NCI-H2107 treated with DMSO at 0.1 percent for 48 hours (cell line): Measurements from ENCODE around the gene TXNDC12.
"Not testable (repeated sequence)": the region's sequence is repeated elsewhere in the genome, so short reads cannot be mapped to it uniquely, and the experiment has no call there.

Experiments
- DNase-seq: peaks from one replicate; lab custom pipeline; 2025; ENCODE audit not compliant: unreplicated experiment; lab: John Stamatoyannopoulos, UW

TXNDC12 gene

DNA sequence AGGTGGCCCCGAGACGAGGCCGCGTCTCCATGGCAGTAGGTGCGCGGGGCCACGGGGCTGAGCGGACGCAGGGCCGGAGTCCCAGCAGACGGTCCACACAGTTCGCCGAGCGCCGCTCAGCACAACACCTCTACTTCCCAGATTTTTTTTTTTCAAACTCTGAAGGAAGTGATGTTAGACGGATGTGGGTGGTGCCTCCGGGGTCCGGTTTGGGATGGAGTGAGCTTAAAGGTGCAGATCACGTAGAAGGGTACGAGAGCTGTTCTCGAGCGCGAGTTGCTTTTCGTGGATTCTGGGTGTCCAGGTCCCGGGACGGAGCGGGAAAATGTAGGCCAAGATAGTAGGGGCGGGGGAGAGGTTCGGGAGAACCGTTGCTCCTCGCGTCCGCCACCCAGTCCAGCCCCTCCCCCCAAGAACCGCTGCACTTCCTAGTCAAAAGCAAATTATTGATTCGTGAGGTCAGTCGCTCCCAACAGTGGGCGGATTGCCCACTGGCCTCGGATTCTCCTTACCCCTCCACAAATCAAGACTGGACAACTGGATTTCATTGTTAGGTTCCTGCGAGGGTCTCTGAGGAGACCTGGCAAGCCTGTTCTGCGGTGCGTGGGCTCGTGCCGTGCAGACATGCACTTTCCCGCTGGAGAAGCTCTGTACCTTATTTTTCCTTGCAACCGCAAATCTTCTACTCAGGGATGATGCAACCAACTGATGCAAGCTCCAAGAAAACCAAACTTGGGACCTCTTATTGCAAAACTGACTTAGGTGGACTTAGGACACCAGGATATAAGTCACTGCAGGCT is at the start of gene TXNDC12:
TXNDC12 (minus strand) TSS at position 126 of the 800 bp plus-strand sequence; CDS start at position 31, 95 bp downstream.
- DNase-seq = peak; percentile 91

GRCh38 chr1:52102336-52103013 is 47.5 kb upstream of the TXNDC12 start:
- no peak for DNase-seq

GRCh38 chr1:52098139-52098871 is 43.3 kb upstream of the TXNDC12 start:
- DNase-seq = peak; percentile 49

- DNase-seq = no peak
Measured at GRCh38 chr1:52096216-52096615, 41.2 kb upstream of the TXNDC12 start.

DNA sequence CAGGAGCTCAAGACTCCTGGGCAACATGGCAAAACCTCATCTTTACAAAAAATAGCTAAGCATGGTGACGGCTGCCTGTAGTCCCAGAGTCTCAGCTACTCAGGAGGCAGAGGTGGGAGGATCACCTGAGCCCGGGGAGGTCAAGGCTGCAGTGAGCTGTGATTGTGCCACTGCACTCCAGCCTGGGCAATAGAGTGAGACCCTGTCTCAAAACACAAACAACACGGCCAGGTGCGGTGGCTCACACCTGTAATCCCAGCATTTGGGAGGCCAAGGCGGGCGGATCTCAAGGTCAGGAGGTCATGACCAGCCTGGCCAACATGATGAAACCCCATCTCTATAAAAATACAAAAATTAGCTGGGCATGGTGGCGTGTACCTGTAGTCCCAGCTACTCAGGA is 39.3 kb upstream of the TXNDC12 start:
- DNase-seq = not testable (repeated sequence)

DNA sequence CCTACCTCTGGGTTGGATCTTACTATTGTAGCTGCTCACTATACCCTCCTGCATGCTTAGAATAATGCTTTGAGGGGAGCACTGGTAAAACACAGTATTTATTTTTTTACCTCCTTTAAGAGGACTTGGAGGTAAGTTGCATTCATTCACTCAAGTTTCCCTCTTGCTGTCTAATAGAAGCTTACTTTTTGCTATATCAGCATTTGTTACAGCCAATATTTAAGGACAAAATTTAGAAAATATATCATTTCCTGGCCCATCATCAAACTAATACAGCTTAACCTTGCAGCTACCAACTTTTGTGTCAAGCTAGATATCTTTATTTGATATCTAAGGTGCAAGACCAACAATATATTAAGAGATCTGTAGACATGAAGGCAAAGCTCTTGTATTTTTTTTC is 32.9 kb upstream of the TXNDC12 start:
- not testable (repeated sequence) for DNase-seq

DNA sequence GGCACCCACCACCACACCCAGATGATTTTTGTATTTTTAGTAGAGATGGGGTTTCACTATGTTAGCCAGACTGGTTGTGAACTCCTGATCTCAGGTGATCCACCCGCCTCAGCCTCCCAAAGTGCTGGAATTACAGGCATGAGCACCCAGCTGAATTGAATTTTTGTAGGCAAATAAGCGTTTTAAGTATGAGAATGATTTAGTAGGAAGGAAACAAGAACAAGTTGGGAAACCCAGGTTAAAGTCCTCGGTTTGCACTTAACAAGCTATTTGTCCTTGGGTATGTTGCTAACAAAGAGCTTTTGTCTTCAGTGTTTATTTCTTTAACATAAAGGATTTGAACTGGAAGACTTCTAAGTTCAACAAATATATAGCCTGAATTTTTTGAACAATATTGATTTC is 25.0 kb upstream of the TXNDC12 start:
- DNase-seq = no peak

DNA sequence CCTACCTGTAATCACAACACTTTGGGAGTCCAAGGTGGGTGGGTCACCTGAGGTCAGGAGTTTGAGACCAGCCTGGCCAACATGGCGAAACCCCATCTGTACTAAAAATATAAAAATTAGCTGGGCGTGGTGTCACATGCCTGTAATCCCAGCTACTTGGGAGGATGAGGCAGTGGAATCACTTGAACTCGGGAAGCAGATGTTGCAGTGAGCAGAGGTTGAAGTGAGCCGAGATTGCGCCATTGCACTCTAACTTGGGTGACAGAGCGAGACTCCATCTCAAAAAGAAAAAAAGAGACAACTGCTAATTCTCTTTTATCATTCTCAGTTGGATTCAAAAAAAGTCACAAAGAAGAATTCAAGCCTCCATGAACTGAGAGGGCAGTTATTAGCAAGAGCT is 22.3 kb upstream of the TXNDC12 start:
- DNase-seq = not testable (repeated sequence)

DNA sequence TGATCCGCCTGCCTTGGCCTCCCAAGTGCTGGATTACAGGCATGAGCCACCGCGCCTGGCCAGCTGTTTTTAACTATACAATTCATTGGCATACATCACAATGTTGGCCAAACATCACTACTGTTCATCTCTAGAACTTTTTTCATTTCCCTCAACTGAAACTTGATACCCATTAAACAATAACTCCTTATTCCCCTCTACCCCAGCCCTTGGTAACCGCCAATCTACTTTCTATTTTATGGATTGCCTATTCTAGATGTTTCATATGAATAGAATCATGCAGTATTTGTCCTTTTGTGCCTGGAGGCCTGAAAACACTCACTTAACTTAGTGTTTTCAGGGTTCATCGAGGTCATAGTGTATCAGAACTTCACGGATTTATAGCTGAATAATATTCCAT is 17.3 kb upstream of the TXNDC12 start:
- no peak for DNase-seq

GRCh38 chr1:52070704-52071103 is 15.7 kb upstream of the TXNDC12 start:
- no peak for DNase-seq

- DNase-seq = no peak
Measured at GRCh38 chr1:52063192-52063591, 8.2 kb upstream of the TXNDC12 start.

- no peak for DNase-seq
Measured at GRCh38 chr1:52060822-52061221, 5.8 kb upstream of the TXNDC12 start.

- no peak for DNase-seq
Measured at GRCh38 chr1:52059888-52060287, 4.9 kb upstream of the TXNDC12 start.

GRCh38 chr1:52059321-52059720 is 4.3 kb upstream of the TXNDC12 start:
- no peak for DNase-seq

GRCh38 chr1:52057876-52058415 is 3.0 kb upstream of the TXNDC12 start:
- DNase-seq = no peak

GRCh38 chr1:52057255-52057654 is 2.3 kb upstream of the TXNDC12 start:
- DNase-seq = no peak

- DNase-seq = peak; percentile 35
Measured at GRCh38 chr1:52056937-52057231, 1.9 kb upstream of the TXNDC12 start.

DNA sequence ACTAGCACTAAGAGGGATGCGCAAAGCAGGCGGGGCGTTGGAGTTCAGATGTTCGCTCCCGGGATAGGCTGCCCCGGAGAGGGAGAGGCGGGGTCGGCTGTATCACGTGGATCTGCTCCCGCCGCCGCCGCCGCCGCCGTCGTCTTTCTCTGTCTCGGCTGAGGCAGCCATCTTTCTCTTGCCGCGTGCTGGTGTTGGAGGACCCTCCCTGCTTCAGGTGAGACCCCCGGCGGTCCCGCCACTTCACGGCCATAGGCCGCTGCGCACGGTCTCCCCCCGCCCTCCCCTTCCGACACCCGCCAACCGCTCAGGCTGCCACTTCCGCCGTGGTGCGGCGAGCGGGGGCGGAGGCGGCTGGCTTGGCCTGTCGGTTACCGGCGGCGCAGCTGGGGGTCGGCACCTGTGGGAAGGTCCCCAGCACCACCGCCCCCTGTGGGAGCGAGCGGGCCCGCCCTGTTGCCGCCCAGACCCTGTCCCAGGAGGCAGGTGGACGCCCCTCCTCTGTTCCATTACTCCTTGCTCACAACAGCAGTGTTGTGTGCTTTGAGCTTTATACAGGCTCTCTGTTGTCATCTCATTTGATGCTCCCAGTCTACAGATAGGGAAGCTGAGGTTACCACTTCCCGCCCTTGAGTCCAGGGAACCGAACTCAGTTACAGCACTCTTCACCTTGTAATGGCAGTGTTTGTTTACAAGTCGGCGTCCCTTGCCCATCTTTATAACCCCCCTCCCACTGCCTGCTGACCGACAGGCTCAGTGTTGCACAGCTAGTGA is 1.4 kb upstream of the TXNDC12 start, which contains the start of gene BTF3L4:
BTF3L4 (plus strand) TSS at position 133 of the 774 bp plus-strand sequence. CDS start 3,553 bp downstream, outside the sequence.
- DNase-seq = peak; percentile 99

DNA sequence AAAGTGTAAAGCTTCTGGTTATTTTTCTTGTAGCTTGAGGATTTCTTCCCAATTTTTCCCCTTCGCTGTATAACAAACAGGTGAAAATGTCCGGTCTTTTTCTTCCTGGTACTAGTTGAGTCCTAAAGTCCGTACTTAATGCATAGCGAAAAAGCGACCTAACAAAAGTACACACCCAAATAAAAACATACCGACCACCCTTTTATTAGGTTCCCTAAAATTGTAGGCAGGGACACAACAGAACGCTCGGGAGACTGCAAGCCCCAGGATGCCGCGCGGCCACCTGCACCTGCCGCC is 823 bp upstream of the TXNDC12 start:
- no peak for DNase-seq

- no peak for DNase-seq
Measured at GRCh38 chr1:52054496-52055065, 410 bp downstream of the TXNDC12 start.

DNA sequence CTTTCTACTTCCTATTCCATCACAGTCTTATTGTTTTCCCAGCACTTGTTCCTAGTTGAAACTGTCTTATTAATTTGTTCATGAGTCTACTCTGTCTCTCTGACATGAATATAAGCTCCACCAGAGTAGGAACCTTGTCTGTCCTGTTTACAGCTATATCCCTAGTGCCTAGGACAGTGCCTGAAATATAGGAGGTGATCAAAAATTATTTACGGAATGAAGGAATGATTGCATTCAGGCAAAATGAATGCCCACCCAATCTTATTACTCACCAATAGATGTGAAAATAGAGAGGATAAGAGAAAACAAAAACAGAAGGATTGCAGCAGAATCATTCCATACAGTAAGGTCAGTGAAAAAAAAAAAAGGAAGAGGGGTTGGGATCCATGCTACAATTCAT is 1.1 kb downstream of the TXNDC12 start:
- no peak for DNase-seq
